ENCODE data around the gene ARL6IP4. TPM values are rescaled to one million over a fixed set of nuclear protein-coding genes. Genes with fewer than 3 reads are reported as not detected.

Gene ARL6IP4
- total RNA-seq, 1 experiment from 2014 or later: 111 TPM

- no peak for DNase-seq (ENCODE audit: low spot score)
Observed at GRCh38 chr12:122978507-122978955, 1.9 kb upstream of the ARL6IP4 start.

DNA sequence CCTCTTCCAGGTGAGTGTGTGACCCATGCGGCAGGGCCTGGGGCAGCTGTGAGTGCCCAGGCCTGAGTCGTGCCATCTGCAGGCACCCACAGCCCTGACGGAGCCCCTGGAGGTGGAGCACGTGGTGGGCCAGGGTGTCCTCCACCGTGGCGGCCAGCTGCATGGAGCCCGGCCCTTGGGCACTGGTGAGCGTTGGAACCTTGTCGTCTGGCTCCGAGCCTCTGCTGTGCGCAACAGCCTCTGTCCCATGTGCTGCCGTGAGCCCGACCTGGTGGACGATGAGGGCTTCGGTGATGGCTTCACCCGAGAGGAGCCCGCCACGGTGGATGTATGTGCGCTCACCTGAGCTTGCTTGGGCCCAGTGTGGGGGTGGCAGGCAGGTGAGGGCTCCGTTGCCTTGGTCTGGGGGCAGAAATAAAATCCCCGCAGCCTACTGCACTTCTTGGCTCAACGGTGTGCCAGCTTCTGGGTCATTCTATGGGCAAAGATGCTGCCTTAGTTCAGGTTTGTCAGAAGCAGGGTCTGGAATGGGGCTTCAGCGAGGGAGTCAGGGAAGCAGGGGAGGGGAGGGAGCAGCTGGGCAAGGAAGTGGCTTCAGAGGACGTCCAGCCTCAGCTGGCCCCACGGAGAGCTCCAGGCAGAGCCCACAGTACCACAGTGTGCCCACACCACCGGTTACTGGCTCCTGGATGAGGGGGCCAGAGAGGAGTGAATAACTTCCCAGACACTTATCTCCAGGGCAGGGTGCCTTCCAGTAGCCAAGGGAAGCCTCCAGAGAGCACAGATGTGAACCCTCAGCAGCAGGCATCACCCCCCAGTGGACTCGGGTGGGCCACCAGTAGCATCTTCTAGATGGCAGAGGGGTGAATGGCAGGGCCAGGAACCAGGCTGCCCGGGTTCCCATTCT, 1.2 kb upstream of the ARL6IP4 start:
- DNase-seq (ENCODE audit: low spot score): no peak

DNA sequence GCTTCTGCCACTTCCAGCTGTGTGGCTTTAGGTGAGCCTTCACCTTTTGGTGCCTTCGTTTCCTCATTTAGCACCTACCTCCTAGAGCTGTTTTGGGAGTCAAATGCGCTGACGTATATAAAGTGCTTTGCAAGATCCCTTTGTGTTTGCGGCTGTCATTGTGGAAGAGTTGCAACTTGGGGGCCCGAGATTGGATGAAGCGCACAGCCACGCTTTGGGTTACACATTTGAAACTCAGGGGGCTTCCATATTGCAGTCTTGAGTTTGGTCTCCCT, 636 bp upstream of the ARL6IP4 start:
- DNase-seq (ENCODE audit: low spot score): no peak

DNA sequence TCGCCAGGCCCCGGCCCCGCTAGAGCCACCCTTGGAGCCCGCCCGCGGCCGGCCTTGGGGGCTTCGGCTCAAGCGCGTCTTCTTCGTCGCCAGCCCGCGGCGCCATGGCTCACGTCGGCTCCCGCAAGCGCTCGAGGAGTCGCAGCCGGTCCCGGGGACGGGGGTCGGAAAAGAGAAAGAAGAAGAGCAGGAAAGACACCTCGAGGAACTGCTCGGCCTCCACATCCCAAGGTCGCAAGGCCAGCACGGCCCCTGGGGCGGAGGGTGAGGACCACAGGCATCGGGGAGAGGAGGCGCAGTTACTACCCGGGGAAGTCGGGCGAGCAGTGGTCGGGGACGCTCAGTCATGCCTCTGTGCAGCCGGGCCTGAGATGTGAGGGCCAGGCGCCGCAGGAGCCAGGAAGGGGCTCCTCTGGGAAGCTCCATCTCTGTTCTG, 573 bp downstream of the ARL6IP4 start:
- no peak for DNase-seq (ENCODE audit: low spot score)

- DNase-seq (ENCODE audit: low spot score): no peak
Observed at GRCh38 chr12:122981587-122982476, 1.4 kb downstream of the ARL6IP4 start.

GRCh38 chr12:122982477-122982815, 2.0 kb downstream of the ARL6IP4 start:
- no peak for DNase-seq (ENCODE audit: low spot score)

DNA sequence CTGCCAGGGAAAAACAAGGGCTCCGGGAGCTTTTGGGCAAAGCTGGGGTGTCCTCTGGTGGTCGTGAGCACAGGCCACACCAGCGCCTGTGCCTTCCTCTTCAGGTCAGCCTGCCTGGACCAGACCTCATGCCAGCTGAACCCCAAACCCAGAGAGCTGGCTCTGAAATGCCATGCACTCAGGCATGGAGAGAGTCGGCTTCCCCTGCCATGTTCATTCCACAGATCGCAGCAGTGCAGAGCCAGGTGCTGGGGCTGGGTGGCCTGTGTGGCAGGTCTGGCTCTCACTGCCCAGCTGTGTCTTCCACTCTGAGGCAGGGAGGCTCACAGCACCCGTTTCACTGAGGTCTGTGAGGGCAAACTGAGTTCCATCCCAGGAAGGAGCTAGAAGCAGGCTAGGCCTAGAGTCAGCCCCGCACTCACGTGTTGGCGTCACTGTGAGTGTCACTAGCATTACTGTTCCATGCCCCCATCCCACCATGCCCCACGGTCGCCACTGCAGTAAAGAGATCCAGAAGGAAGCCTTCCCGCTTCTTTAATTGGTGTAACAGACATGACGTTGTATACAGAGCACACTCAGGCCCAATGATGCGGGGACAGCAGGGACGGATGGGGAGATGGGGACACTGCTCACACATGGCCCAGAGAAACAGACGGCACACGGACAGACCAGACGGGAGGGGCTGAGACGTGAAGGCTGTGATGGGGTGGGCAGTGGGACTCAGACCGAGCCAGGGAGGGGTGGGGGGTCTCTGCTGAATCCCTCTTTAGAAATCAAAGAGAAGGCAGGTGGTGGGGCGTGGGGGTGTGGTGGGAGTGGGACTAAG, 2.7 kb downstream of the ARL6IP4 start:
- DNase-seq (ENCODE audit: low spot score): no peak

DNA sequence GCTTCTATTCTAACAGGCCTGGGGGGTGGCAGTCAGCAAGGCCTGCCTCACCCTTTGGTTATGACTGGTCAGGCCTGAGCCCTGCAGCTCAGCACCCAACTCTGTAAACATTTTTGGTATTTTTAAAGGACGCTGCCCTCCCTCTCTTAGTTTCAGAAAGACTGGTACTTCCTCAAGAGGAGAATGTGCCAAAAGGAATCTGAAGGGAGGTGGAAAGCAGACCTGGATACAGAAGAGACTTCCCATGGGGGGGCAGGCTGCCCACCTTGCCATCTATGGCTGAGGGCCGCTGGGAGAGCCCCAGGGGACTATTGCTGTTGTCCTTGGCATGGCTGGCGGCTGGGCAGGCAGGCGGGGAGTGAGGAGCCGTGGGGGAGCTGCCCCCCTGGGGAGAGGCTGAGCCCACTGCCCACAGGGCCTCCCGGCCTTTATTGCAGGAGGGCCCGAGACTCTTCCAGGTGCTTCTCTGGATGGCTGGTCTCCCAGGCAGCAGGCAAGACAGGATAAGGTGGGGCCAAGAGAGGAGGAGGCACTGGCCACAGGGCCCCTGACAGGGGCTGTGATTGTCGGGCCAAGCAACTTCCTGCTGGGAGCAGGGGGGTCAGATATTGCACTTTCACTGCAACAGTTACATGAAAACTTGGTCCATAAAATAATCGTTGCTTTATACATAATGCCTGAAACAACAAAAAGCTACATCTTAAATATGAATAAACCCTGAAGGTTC, 3.5 kb downstream of the ARL6IP4 start:
- DNase-seq (ENCODE audit: low spot score): no peak

GRCh38 chr12:122984612-122985337, 4.3 kb downstream of the ARL6IP4 start:
- DNase-seq (ENCODE audit: low spot score): no peak

DNA sequence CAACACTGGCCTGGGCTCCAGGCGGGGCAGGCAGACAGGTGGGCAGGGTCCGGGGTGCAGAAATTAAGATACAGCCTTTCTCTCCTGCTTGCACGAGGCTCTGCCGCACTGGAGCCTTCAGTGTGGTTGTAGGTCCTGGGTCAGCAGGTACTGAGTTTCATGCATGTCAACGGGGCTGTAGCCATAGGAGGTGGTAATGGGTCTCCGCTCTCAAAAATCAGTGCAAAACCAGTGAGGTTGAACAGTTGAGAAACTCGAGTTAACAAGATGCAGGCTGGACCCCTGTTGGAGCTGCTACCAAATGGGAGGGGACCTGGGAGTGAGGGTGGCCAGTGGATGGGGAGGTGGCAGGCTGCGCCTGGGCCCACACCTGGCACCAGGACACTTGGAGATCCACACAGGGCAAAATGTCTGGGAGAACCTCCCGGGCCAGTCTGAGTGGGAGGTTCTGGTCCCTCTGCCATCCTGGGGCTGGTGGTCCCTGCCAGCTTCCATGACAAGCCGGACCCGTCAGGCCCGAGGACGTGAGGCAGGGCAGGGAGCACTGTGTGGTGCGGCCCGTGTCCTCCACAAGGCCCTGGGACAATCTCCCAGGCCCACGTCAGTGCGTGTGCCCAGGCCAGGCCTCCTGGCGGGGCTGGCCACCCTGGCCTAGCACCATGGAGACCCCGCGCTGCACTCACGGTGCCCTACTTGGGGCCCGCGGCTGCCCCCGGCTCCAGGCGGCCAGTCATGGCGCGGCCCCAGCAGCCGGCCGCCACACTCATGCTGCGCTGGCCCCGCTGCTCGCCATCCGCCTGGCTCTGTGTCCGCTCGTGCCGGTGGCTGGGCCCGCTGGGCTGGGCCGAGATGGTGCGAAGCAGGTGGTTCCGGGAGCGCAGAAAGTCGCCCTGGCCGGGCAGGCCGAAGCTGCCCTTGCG, 5.1 kb downstream of the ARL6IP4 start:
- no peak for DNase-seq (ENCODE audit: low spot score)

- DNase-seq (ENCODE audit: low spot score): no peak
Observed at GRCh38 chr12:122986258-122986871, 5.9 kb downstream of the ARL6IP4 start.

DNA sequence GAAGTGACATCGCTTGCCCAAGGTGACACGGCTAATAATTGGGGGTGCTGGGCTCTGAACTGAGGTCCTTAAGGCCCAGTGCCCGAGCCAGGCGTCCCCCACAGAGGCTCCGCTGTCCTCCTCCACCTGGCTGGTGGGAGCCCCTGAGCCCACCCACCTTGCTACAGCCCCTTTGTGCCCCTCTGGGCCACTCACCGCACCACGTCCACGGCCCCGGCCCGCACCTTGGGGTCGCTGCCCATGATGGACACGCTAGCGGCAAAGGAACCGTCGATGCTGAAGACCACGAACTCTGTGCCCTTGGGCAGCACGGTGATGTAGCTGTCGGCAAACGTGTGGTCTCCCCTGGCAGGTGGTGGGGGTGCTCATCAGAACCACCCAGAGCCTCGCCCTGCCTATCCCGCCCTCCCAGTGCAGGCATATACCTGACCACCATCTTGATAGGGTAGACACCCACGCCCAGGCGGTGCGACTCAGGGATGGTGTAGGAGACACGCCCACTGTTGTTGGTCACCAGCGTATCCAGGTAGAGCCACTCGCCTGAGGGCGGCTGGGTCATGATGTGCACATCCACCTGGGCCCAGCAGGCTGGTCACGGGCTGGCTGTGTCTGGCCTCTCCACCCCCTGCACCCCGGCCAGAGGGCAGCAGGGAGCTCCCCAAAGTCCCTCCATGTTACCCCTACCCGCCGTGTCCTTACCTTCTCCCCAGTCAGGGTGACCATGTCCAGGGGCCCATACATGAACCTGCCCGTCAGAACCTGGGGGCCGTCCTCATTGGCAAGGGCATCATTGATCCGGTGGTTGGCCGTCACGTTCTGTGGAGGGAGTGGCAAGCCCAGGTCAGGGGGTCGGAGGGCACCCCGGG, 6.8 kb downstream of the ARL6IP4 start:
- DNase-seq (ENCODE audit: low spot score): no peak

- DNase-seq (ENCODE audit: low spot score): no peak
Observed at GRCh38 chr12:122988036-122988435, 7.6 kb downstream of the ARL6IP4 start.

- DNase-seq (ENCODE audit: low spot score): no peak
Observed at GRCh38 chr12:122988612-122989212, 8.2 kb downstream of the ARL6IP4 start.

- no peak for DNase-seq (ENCODE audit: low spot score)
Observed at GRCh38 chr12:122989225-122989839, 8.9 kb downstream of the ARL6IP4 start.

GRCh38 chr12:122989874-122990419, 9.5 kb downstream of the ARL6IP4 start:
- DNase-seq (ENCODE audit: low spot score): no peak

- DNase-seq (ENCODE audit: low spot score): no peak
Observed at GRCh38 chr12:122990561-122990960, 10.1 kb downstream of the ARL6IP4 start.
